Stomach (tissue), 4 donors: ENCODE data around the gene IQCF5.

Source experiments
- EP300 ChIP-seq: sonication (generic); formaldehyde crosslinking; IDR thresholded peaks from one replicate; pipeline ENCODE4 v1.6.1; 2017; ENCODE audit warnings: antibody characterized with exemption
- POLR2AphosphoS5 ChIP-seq, 3 donors: sonication (generic); formaldehyde crosslinking; IDR thresholded peaks; one replicate each; pipeline ENCODE4 v1.6.1; 2016; ENCODE audit warnings: antibody characterized with exemption in 3 of 3

DNA sequence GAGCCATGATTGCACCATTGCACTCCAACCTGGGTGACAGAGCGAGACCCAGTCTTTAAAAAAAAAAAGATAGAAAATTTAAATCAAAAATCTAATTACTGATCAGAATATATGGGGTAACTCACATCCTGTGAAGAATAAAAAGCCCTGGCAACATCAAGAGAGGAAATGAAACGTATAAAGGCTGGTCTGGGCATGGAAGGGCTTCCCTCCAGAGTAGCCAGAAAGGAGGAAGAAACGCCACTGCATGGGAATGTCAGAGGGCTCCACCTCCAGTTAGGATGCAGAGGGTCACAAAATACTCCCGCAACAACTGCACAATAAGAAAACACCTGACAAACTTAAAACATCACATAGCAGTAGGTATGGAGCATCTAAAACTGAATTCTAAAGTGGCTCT, 32.6 kb upstream of the IQCF5 start:
- no peak for TF ChIP-seq POLR2AphosphoS5 (IDR thresholded peaks at IDR 0.05)
- TF ChIP-seq EP300, result no peak
